Stomach (tissue), 4 donors: Measurements from ENCODE around the gene PIMREG.

Source experiments
- CTCF ChIP-seq, 7 experiments: fragments of 450-650 bp in 4 of 7; fragments of 200-600 bp in 3 of 7; sonication (generic) in 3 of 7; IDR thresholded peaks; one replicate each; pipeline ENCODE4 v1.5.1; 2016 to 2019; ENCODE audit warnings: antibody characterized with exemption in 7 of 7, control low read depth in 2 of 7, mild to moderate bottlenecking in 1 of 7
- EP300 ChIP-seq: sonication (generic); formaldehyde crosslinking; IDR thresholded peaks from one replicate; pipeline ENCODE4 v1.6.1; 2017; ENCODE audit warnings: antibody characterized with exemption
- POLR2A ChIP-seq, 4 donors: fragments of 450-650 bp; IDR thresholded peaks; one replicate each; pipeline ENCODE4 v1.6.1; 2016; ENCODE audit warnings: antibody characterized with exemption in 4 of 4, control low read depth in 2 of 4, mild to moderate bottlenecking in 1 of 4, moderate library complexity in 1 of 4
- POLR2AphosphoS5 ChIP-seq, 3 donors: sonication (generic); formaldehyde crosslinking; IDR thresholded peaks; one replicate each; pipeline ENCODE4 v1.6.1; 2016; ENCODE audit warnings: antibody characterized with exemption in 3 of 3

GRCh38 chr17:6488008-6488539 is 43.8 kb downstream of the PIMREG start:
- no peak for TF ChIP-seq CTCF (IDR thresholded peaks at IDR 0.05)
- TF ChIP-seq POLR2AphosphoS5 (IDR thresholded peaks at IDR 0.05): no peak
- TF ChIP-seq EP300: no peak
- TF ChIP-seq POLR2A (IDR thresholded peaks at IDR 0.05): no peak
